HepG2 (cell line): ENCODE measurements around the gene SLC23A2. TPM values are rescaled to one million over a fixed set of nuclear protein-coding genes. Genes with fewer than 3 reads are reported as not detected.
A peak's percentile ranks its signal among the peaks of the same experiment; 100 is the strongest.

Experiments
- BRD4 ChIP-seq: sonication (generic); formaldehyde crosslinking; IDR thresholded peaks from 2 replicates; pipeline ENCODE4 v1.4.0; 2020; ENCODE audit warnings: missing genetic modification reagents
- DRAP1 ChIP-seq: IDR thresholded peaks from 2 replicates; pipeline ENCODE4 v1.6.1; 2016; ENCODE audit warnings: missing genetic modification reagents, missing compliant biosample characterization
- ELF3 ChIP-seq: IDR thresholded peaks from 2 replicates; pipeline ENCODE4 v1.6.1; 2016; ENCODE audit warnings: missing genetic modification reagents, missing compliant biosample characterization
- FOXK2 ChIP-seq: fragments of 450-650 bp; IDR thresholded peaks from 2 replicates; pipeline ENCODE4 v1.6.1; 2016
- HNRNPH1 ChIP-seq: fragments of 200-400 bp; formaldehyde crosslinking; optimal IDR thresholded peaks from 2 replicates; pipeline ENCODE3; 2017; ENCODE audit warnings: mild to moderate bottlenecking, low read depth, low read length
- HOXA3 ChIP-seq: sonication (generic); formaldehyde crosslinking; IDR thresholded peaks from 2 replicates; pipeline ENCODE4 v1.5.0; 2020; ENCODE audit warnings: missing genetic modification reagents
- KAT2B ChIP-seq: fragments of 150-350 bp; IDR thresholded peaks from 2 replicates; pipeline ENCODE4 v1.6.1; 2014; ENCODE audit warnings: low read depth, low read length, borderline replicate concordance
- KMT2A ChIP-seq: sonication (generic); formaldehyde crosslinking; IDR thresholded peaks from 2 replicates; pipeline ENCODE4 v1.4.0; 2020; ENCODE audit warnings: missing genetic modification reagents
- MXI1 ChIP-seq: IDR thresholded peaks from 3 replicates; pipeline ENCODE4 v1.6.1; 2012; ENCODE audit warnings: low read depth, low read length, inconsistent platforms, borderline replicate concordance
- PHF8 ChIP-seq: sonication (generic); formaldehyde crosslinking; IDR thresholded peaks from 2 replicates; pipeline ENCODE4 v1.5.0; 2020; ENCODE audit warnings: missing genetic modification reagents
- POLR2AphosphoS5 ChIP-seq: IDR thresholded peaks from 2 replicates; pipeline ENCODE4 v1.6.1; 2012; ENCODE audit warnings: low read depth, low read length
- SALL2 ChIP-seq: sonication (generic); formaldehyde crosslinking; IDR thresholded peaks from 2 replicates; pipeline ENCODE4 v1.8.1; 2023; ENCODE audit warnings: mild to moderate bottlenecking, missing genetic modification reagents, inconsistent platforms
- TEAD3 ChIP-seq: optimal IDR thresholded peaks from 2 replicates; pipeline ENCODE3; 2016; ENCODE audit warnings: borderline replicate concordance
- ZBTB20 ChIP-seq: sonication (generic); formaldehyde crosslinking; IDR thresholded peaks from 2 replicates; pipeline ENCODE4 v1.8.1; 2023; ENCODE audit warnings: missing genetic modification reagents, low read depth, mild to moderate bottlenecking, borderline replicate concordance
- ZBTB3 ChIP-seq: sonication (generic); formaldehyde crosslinking; IDR thresholded peaks from 2 replicates; pipeline ENCODE4 v1.4.0; 2020; ENCODE audit warnings: low read depth, mild to moderate bottlenecking, moderate library complexity, missing genetic modification reagents, borderline replicate concordance
- ZFP62 ChIP-seq: sonication (generic); formaldehyde crosslinking; IDR thresholded peaks from 2 replicates; pipeline ENCODE4 v1.4.0; 2020; ENCODE audit warnings: missing genetic modification reagents
- ZFYVE20 ChIP-seq: sonication (generic); formaldehyde crosslinking; IDR thresholded peaks from 2 replicates; pipeline ENCODE4 v1.8.0; 2023; ENCODE audit warnings: low read depth, mild to moderate bottlenecking, moderate library complexity, missing genetic modification reagents, borderline replicate concordance
- ZHX1 ChIP-seq: sonication (generic); formaldehyde crosslinking; IDR thresholded peaks from 2 replicates; pipeline ENCODE4 v1.8.1; 2022; ENCODE audit warnings: low read depth, mild to moderate bottlenecking, missing genetic modification reagents
- ZNF12 ChIP-seq: sonication (generic); formaldehyde crosslinking; IDR thresholded peaks from 2 replicates; pipeline ENCODE4 v1.5.0; 2020; ENCODE audit warnings: missing genetic modification reagents
- ZNF280D ChIP-seq: sonication (generic); formaldehyde crosslinking; IDR thresholded peaks from 2 replicates; pipeline ENCODE4 v1.5.1; 2020; ENCODE audit warnings: mild to moderate bottlenecking, missing genetic modification reagents
- ZNF441 ChIP-seq: sonication (generic); formaldehyde crosslinking; IDR thresholded peaks from 2 replicates; pipeline ENCODE4 v1.7.0; 2021; ENCODE audit warnings: missing genetic modification reagents, borderline replicate concordance
- ZNF567 ChIP-seq: sonication (generic); formaldehyde crosslinking; IDR thresholded peaks from 2 replicates; pipeline ENCODE4 v1.8.1; 2023; ENCODE audit warnings: mild to moderate bottlenecking, missing genetic modification reagents, borderline replicate concordance
- polyA plus RNA-seq, 8 experiments: library from polyadenylated mRNA; depleted of rRNA in 3 of 8; stranded (reverse) in 7 of 8; unstranded in 1 of 8; fragments of >200 nt; fragmentation: Illumina TruSeq in 4 of 8; extraction: Trizol in 4 of 8; gene quantifications; 2 replicates each; pipeline versions ENCODE4 v1.2.1 to v1.2.3, GENCODE V29; 2011 to 2016; ENCODE audit warnings: low read depth in 4 of 8, missing spikeins in 1 of 8, mixed read lengths in 1 of 8; ENCODE audit not compliant: insufficient read depth in 1 of 8
- total RNA-seq, 5 experiments: library from RNA; depleted of rRNA; stranded (reverse); fragments of >200 nt; fragmentation: Illumina TruSeq; extraction: Trizol; gene quantifications; 2 replicates each; pipeline ENCODE4 v1.2.3, GENCODE V29; 2016; ENCODE audit warnings: low read depth in 1 of 5
- TF ChIP-seq, protein P1 (sequence below): sonication (generic); formaldehyde crosslinking; IDR thresholded peaks from 2 replicates; pipeline ENCODE4 v1.5.0; 2020; ENCODE audit warnings: missing genetic modification reagents

The SLC23A2 gene
- total and polyA plus RNA-seq, 2 of the 13 experiments (the other 11 are each of a cell fraction or from before 2014, with no cell fraction given): 42.2 to 51.2 TPM

- TF ChIP-seq ZNF280D (CRISPR knock-in tag) (no peak), HOXA3 (CRISPR knock-in tag) (no peak; the same call in 1 of the 2 replicates), ZHX1 (CRISPR knock-in tag) (no peak), ZFP62 (CRISPR knock-in tag) (no peak), SALL2 (CRISPR knock-in tag) (no peak), KAT2B (no peak), KMT2A (CRISPR knock-in tag) (0 out of 2 replicates have a peak, but pooled peaks have one; percentile 11), ELF3 (CRISPR knock-in tag) (no peak; the same call in 1 of the 2 replicates), ZBTB20 (CRISPR knock-in tag) (peak; percentile 70; the same call in 1 of the 2 replicates), MXI1 (no peak), HNRNPH1 (no peak), TEAD3 (CRISPR knock-in tag) (peak; percentile 39), BRD4 (no peak), PHF8 (CRISPR knock-in tag) (no peak), POLR2AphosphoS5 (no peak), ZNF12 (peak; percentile 37; the same call in 1 of the 2 replicates), ZBTB3 (no peak), DRAP1 (CRISPR knock-in tag) (no peak), FOXK2 (0 out of 2 replicates have a peak, but pooled peaks have one; percentile 6), ZNF441 (CRISPR knock-in tag) (no peak), ZNF567 (CRISPR knock-in tag) (no peak), ZFYVE20 (CRISPR knock-in tag) (no peak)
- TF ChIP-seq, protein P1, sequence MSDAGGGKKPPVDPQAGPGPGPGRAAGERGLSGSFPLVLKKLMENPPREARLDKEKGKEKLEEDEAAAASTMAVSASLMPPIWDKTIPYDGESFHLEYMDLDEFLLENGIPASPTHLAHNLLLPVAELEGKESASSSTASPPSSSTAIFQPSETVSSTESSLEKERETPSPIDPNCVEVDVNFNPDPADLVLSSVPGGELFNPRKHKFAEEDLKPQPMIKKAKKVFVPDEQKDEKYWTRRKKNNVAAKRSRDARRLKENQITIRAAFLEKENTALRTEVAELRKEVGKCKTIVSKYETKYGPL (CRISPR knock-in tag): no peak
Measured at GRCh38 chr20:4937407-4938319, 63.6 kb downstream of the SLC23A2 start (continued).
